H9 (cell line): ENCODE results near the gene DDC. TPM values are rescaled to one million over a fixed set of nuclear protein-coding genes. Genes with fewer than 3 reads are reported as not detected.
"Not testable (repeated sequence)": the region's sequence is repeated elsewhere in the genome, so short reads cannot be mapped to it uniquely, and the experiment has no call there.

Experiments used
- DNase-seq: peaks from one replicate; pipeline ENCODE4 v3.0.0-alpha.2; 2017
- H2AFZ ChIP-seq: one replicate; pipeline ENCODE4 v1.6.1; 2013; ENCODE audit warnings: mild to moderate bottlenecking, low read length, control low read depth, moderate library complexity
- H2AK5ac ChIP-seq: 2 replicates; pipeline ENCODE4 v1.6.1; 2013; ENCODE audit warnings: low read length, control low read depth, mixed read lengths; ENCODE audit not compliant: insufficient read length
- H2BK120ac ChIP-seq: one replicate; pipeline ENCODE4 v1.6.1; 2013; ENCODE audit warnings: low read depth, mild to moderate bottlenecking, low read length, control low read depth, inconsistent platforms; ENCODE audit not compliant: poor library complexity, severe bottlenecking
- H2BK12ac ChIP-seq: 2 replicates; pipeline ENCODE4 v1.6.1; 2013; ENCODE audit warnings: low read length, control low read depth, mixed read lengths, low read depth; ENCODE audit not compliant: insufficient read length
- H2BK15ac ChIP-seq: 2 replicates; pipeline ENCODE4 v1.6.1; 2013; ENCODE audit warnings: low read depth, low read length, control low read depth
- H2BK20ac ChIP-seq: one replicate; pipeline ENCODE4 v1.6.1; 2013; ENCODE audit warnings: low read depth, mild to moderate bottlenecking, low read length, control low read depth, inconsistent platforms; ENCODE audit not compliant: poor library complexity, severe bottlenecking
- H2BK5ac ChIP-seq: 2 replicates; pipeline ENCODE4 v1.6.1; 2013; ENCODE audit warnings: low read length, control low read depth, mixed read lengths; ENCODE audit not compliant: insufficient read length
- H3K14ac ChIP-seq: 2 replicates; pipeline ENCODE4 v1.6.1; 2013; ENCODE audit warnings: low read length, control low read depth; ENCODE audit not compliant: insufficient read depth
- H3K18ac ChIP-seq: 2 replicates; pipeline ENCODE4 v1.6.1; 2013; ENCODE audit warnings: low read depth, mild to moderate bottlenecking, mixed read lengths, low read length, control low read depth; ENCODE audit not compliant: insufficient read length
- H3K23ac ChIP-seq: 2 replicates; pipeline ENCODE4 v1.6.1; 2013; ENCODE audit warnings: low read length, control low read depth, mixed read lengths, low read depth; ENCODE audit not compliant: insufficient read length
- H3K23me2 ChIP-seq: 2 replicates; pipeline ENCODE4 v1.6.1; 2013; ENCODE audit warnings: low read depth, mild to moderate bottlenecking, mixed read lengths, low read length, control low read depth; ENCODE audit not compliant: insufficient read length, poor library complexity, severe bottlenecking
- H3K27ac ChIP-seq: 2 replicates; pipeline ENCODE4 v1.5.1; 2013; ENCODE audit warnings: low read length, control low read depth, mixed read lengths, low read depth; ENCODE audit not compliant: insufficient read length
- H3K27me3 ChIP-seq: 2 replicates; pipeline ENCODE4 v1.6.1; 2013; ENCODE audit warnings: low read length, control low read depth, inconsistent platforms; ENCODE audit not compliant: insufficient read depth
- H3K4ac ChIP-seq: 2 replicates; pipeline ENCODE4 v1.6.1; 2013; ENCODE audit warnings: low read depth, mild to moderate bottlenecking, control low read depth, inconsistent platforms, low read length, moderate library complexity
- H3K4me1 ChIP-seq: 2 replicates; pipeline ENCODE4 v1.6.1; 2013; ENCODE audit warnings: low read length, control low read depth, inconsistent platforms; ENCODE audit not compliant: insufficient read depth
- H3K4me2 ChIP-seq: 2 replicates; pipeline ENCODE4 v1.6.1; 2013; ENCODE audit warnings: low read length, control low read depth, mixed read lengths; ENCODE audit not compliant: insufficient read length, insufficient read depth
- H3K56ac ChIP-seq: 2 replicates; pipeline ENCODE4 v1.6.1; 2013; ENCODE audit warnings: low read depth, mild to moderate bottlenecking, mixed read lengths, low read length, control low read depth; ENCODE audit not compliant: insufficient read length
- H3K79me1 ChIP-seq: 2 replicates; pipeline ENCODE4 v1.6.1; 2013; ENCODE audit warnings: low read depth, mild to moderate bottlenecking, moderate library complexity, low read length, control low read depth, inconsistent platforms; ENCODE audit not compliant: insufficient read depth, poor library complexity, severe bottlenecking
- H3K79me2 ChIP-seq: 2 replicates; pipeline ENCODE4 v1.6.1; 2013; ENCODE audit warnings: low read length, control low read depth, inconsistent platforms; ENCODE audit not compliant: insufficient read depth
- H3K9ac ChIP-seq: 2 replicates; pipeline ENCODE4 v1.6.1; 2013; ENCODE audit warnings: low read length, control low read depth, mixed read lengths; ENCODE audit not compliant: insufficient read length; ENCODE audit errors: extremely low read depth
- H3K9me3 ChIP-seq: one replicate; pipeline ENCODE4 v1.6.1; 2013; ENCODE audit warnings: low read depth, low read length, inconsistent platforms; ENCODE audit not compliant: control insufficient read depth
- H3T11ph ChIP-seq: one replicate; pipeline ENCODE4 v1.6.1; 2013; ENCODE audit warnings: mild to moderate bottlenecking, low read length, control low read depth, inconsistent platforms
- H4K20me1 ChIP-seq: one replicate; pipeline ENCODE4 v1.6.1; 2013; ENCODE audit not compliant: control insufficient read depth, insufficient read length, insufficient read depth
- H4K5ac ChIP-seq: 2 replicates; pipeline ENCODE4 v1.6.1; 2013; ENCODE audit warnings: low read depth, mild to moderate bottlenecking, mixed read lengths, low read length, control low read depth; ENCODE audit not compliant: insufficient read length
- H4K8ac ChIP-seq: replicated peaks from 2 replicates; pipeline ENCODE4 v1.6.1; 2013; ENCODE audit warnings: low read length, control low read depth, mixed read lengths, low read depth; ENCODE audit not compliant: insufficient read length
- H4K91ac ChIP-seq: 2 replicates; pipeline ENCODE4 v1.6.1; 2013; ENCODE audit warnings: low read depth, mild to moderate bottlenecking, moderate library complexity, mixed read lengths, low read length, control low read depth; ENCODE audit not compliant: insufficient read length
- H3K27ac Mint-ChIP-seq, 3 experiments: 2 replicates in 2 of 3; 3 replicates in 1 of 3; pipeline ENCODE4 v1.8.0; 2020 to 2021; ENCODE audit warnings: mixed read lengths in 3 of 3, mild to moderate bottlenecking in 1 of 3, moderate library complexity in 1 of 3
- H3K27me3 Mint-ChIP-seq: 2 replicates; pipeline ENCODE4 v1.8.0; 2021; ENCODE audit warnings: low read depth, mild to moderate bottlenecking, moderate library complexity, mixed read lengths
- H3K36me3 Mint-ChIP-seq, 3 experiments: 2 replicates in 2 of 3; 3 replicates in 1 of 3; pipeline ENCODE4 v1.8.0; 2020 to 2021; ENCODE audit warnings: low read depth in 3 of 3, mixed read lengths in 3 of 3; ENCODE audit not compliant: insufficient read depth in 1 of 3
- H3K4me1 Mint-ChIP-seq, 2 experiments: 2 replicates each; pipeline ENCODE4 v1.8.0; 2020; ENCODE audit warnings: mixed read lengths in 2 of 2
- H3K4me3 Mint-ChIP-seq, 2 experiments: 2 replicates in 1 of 2; 3 replicates in 1 of 2; pipeline ENCODE4 v1.8.0; 2020 to 2021; ENCODE audit warnings: mild to moderate bottlenecking in 2 of 2, mixed read lengths in 2 of 2, moderate library complexity in 1 of 2
- H3K9me3 Mint-ChIP-seq, 2 experiments: 2 replicates in 1 of 2; 3 replicates in 1 of 2; pipeline ENCODE4 v1.8.0; 2020; ENCODE audit warnings: mild to moderate bottlenecking in 2 of 2, mixed read lengths in 2 of 2, moderate library complexity in 1 of 2
- WGBS: extraction: QIAGEN DNeasy Blood & Tissue Kit; methylation state at CpG from one replicate; pipeline ENCODE4 v1.1.7; 2013; ENCODE audit warnings: missing lambda C conversion rate, low lambda C conversion rate, mixed read lengths; ENCODE audit not compliant: insufficient read length; ENCODE audit errors: extremely low coverage; 5-methylcytosine and 5-hydroxymethylcytosine counted together
- total RNA-seq: library from RNA; stranded (reverse); gene quantifications from 2 replicates; pipeline ENCODE4 v1.2.1, GENCODE V29; 2021

Gene DDC
- total RNA-seq, 1 experiment from 2014 or later, result not detected

- not testable (repeated sequence) for H2BK12ac ChIP-seq, H2BK15ac ChIP-seq, H3K23ac ChIP-seq, H2BK5ac ChIP-seq, H2AFZ ChIP-seq, H3K27ac Mint-ChIP-seq, H2AK5ac ChIP-seq, H3K14ac ChIP-seq, H4K20me1 ChIP-seq, H2BK120ac ChIP-seq, H3K79me1 ChIP-seq, H3K56ac ChIP-seq, H3K4me3 Mint-ChIP-seq, DNase-seq, H3K27me3 Mint-ChIP-seq, H3K36me3 Mint-ChIP-seq, H3K4me1 Mint-ChIP-seq, H3K27ac ChIP-seq, H3K4me2 ChIP-seq, H3T11ph ChIP-seq, H3K18ac ChIP-seq, H4K8ac ChIP-seq, H4K91ac ChIP-seq, H3K79me2 ChIP-seq, H2BK20ac ChIP-seq, H3K4ac ChIP-seq, H3K23me2 ChIP-seq, H3K27me3 ChIP-seq, H4K5ac ChIP-seq, H3K9me3 ChIP-seq, H3K9ac ChIP-seq, H3K4me1 ChIP-seq
- peaks cover 14 to 20% of the 10 kb centered on the region in 2 experiments for H3K9me3 Mint-ChIP-seq
- WGBS, result no CpG with 5 or more reads among the region's 4 CpGs
Measured at GRCh38 chr7:50458651-50459050, 106.6 kb downstream of the DDC start.
